Measurements from ENCODE around the gene WDR33. TPM values are rescaled to one million over a fixed set of nuclear protein-coding genes. Genes with fewer than 3 reads are reported as not detected.

WDR33 gene
- total and polyA plus RNA-seq, 10 of the 15 experiments (the other 5 are each of a cell fraction or from before 2014, with no cell fraction given), result 29.2 to 73.8 (median 45.6) TPM

DNA sequence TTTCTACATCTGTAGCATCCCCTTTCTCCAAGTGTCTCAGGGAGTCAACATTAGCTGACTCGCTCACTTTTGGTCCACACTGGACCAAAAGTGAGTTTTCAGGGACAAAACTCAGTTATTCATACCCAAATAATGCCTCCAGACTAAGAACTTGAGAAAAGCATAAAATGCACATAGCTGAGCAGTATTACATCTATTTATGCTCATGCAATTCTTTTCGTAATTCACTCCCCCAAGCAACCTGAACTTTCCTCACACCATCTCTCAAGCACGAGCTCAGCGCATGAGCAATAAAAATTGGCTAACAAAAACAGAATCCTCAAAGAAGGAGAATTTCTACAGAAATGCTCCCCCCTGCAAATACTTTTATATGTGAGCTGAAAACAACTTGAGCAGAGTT, 92.7 kb downstream of the WDR33 start:
- BruUV-seq (replicated peaks), result no TSS peak
- CTCF ChIA-PET, result interaction anchor here (1.0 to 1.2 kb wide), 2 partner anchors 14 to 16 kb away, joined by 3 read pairs; no protein-coding TSS in a partner anchor

More for the DNA sequence above, 92.7 kb downstream of the WDR33 start:
- POLR2A ChIA-PET, result no interaction called here
- TF ChIP-seq CREM (IDR thresholded peaks at IDR 0.05; ENCODE audit: low read depth), result no peak
- TF ChIP-seq YBX1 (IDR thresholded peaks at IDR 0.05), result no peak
- TF ChIP-seq EED (IDR thresholded peaks at IDR 0.05; ENCODE audit: low read depth), result no peak
- TF ChIP-seq RCOR1 (conservative IDR thresholded peaks at IDR 0.05; ENCODE audit: low read depth, low read length), result no peak
- no peak for TF ChIP-seq ZNF217 (IDR thresholded peaks at IDR 0.05)
- TF ChIP-seq EGR1 (IDR thresholded peaks at IDR 0.05; ENCODE audit: borderline replicate concordance in 1 of 2, low read depth in 2 of 2, low read length in 2 of 2), result no peak
- TF ChIP-seq ZSCAN29 (IDR thresholded peaks at IDR 0.05), result no peak
- TF ChIP-seq EZH2 (IDR thresholded peaks at IDR 0.05; ENCODE audit: borderline replicate concordance, control insufficient read depth, low read depth, low read length), result no peak
- no peak for TF ChIP-seq BRCA1 (IDR thresholded peaks at IDR 0.05; ENCODE audit: low read depth, low read length)
- TF ChIP-seq, protein P1, sequence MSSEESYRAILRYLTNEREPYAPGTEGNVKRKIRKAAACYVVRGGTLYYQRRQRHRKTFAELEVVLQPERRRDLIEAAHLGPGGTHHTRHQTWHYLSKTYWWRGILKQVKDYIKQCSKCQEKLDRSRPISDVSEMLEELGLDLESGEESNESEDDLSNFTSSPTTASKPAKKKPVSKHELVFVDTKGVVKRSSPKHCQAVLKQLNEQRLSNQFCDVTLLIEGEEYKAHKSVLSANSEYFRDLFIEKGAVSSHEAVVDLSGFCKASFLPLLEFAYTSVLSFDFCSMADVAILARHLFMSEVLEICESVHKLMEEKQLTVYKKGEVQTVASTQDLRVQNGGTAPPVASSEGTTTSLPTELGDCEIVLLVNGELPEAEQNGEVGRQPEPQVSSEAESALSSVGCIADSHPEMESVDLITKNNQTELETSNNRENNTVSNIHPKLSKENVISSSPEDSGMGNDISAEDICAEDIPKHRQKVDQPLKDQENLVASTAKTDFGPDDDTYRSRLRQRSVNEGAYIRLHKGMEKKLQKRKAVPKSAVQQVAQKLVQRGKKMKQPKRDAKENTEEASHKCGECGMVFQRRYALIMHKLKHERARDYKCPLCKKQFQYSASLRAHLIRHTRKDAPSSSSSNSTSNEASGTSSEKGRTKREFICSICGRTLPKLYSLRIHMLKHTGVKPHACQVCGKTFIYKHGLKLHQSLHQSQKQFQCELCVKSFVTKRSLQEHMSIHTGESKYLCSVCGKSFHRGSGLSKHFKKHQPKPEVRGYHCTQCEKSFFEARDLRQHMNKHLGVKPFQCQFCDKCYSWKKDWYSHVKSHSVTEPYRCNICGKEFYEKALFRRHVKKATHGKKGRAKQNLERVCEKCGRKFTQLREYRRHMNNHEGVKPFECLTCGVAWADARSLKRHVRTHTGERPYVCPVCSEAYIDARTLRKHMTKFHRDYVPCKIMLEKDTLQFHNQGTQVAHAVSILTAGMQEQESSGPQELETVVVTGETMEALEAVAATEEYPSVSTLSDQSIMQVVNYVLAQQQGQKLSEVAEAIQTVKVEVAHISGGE (CRISPR knock-in tag; IDR thresholded peaks at IDR 0.05), result no peak
- no peak for TF ChIP-seq CBX3 (IDR thresholded peaks at IDR 0.05; ENCODE audit: borderline replicate concordance, low read depth)
- intact Hi-C loops (cut with micrococcal nuclease; ENCODE audit: unreplicated experiment), result no loop called here
- Histone ChIP-seq H3K9ac (ENCODE audit: control insufficient read depth, insufficient read depth, low read length) (no peak overlapping the region), H2AFZ (ENCODE audit: control insufficient read depth, low read depth, low read length) (no peak overlapping the region), H3K4me2 (ENCODE audit: control insufficient read depth, insufficient read depth) (no peak overlapping the region), H3K27me3 (replicated peaks in 1 of 2; ENCODE audit: control insufficient read depth in 2 of 2, insufficient read depth in 2 of 2, low read length in 1 of 2) (no peaks in the 10 kb centered on the region), H3K27ac (ENCODE audit: control insufficient read depth, insufficient read depth) (no peak overlapping the region), H4K20me1 (ENCODE audit: control insufficient read depth, insufficient read depth) (no peaks in the 10 kb centered on the region), H3K4me1 (ENCODE audit: control insufficient read depth, insufficient read depth, low read length) (no peaks in the 10 kb centered on the region), H3K4me3 (no peak overlapping the region), H3K9me3 (replicated peaks; ENCODE audit: control insufficient read depth, insufficient read depth, low read length) (no peaks in the 10 kb centered on the region), H3K79me2 (ENCODE audit: control insufficient read depth, insufficient read depth, low read length) (no peaks in the 10 kb centered on the region), H3K36me3 (ENCODE audit: control insufficient read depth in 2 of 2, insufficient read depth in 2 of 2, low read length in 1 of 2) (peaks cover 11 to 25% of the 10 kb centered on the region in 2 experiments)
- 93% methylated on average over 4 of the region's 4 CpGs for WGBS (ENCODE audit: insufficient coverage, insufficient replicate concordance, low lambda C conversion rate, missing lambda C conversion rate)
- SMC1A ChIA-PET (ENCODE audit: uncharacterized antibody, unreplicated experiment), result interaction anchor here (1.0 to 1.4 kb wide), 3 partner anchors 26 to 111 kb away, joined by 3 to 4 read pairs (median 3); no protein-coding TSS in a partner anchor
- DNase-seq (ENCODE audit: low read depth, low spot score), result no peak
- in situ Hi-C loops (cut with MboI), result no loop called here
- RAD21 ChIA-PET (ENCODE audit: unreplicated experiment), result no interaction called here
- FAIRE-seq, result no peak
- ATAC-seq, result no peak
